GM12878 (cell line): ENCODE measurements around the gene ITGA7. TPM values are rescaled to one million over a fixed set of nuclear protein-coding genes. Genes with fewer than 3 reads are reported as not detected.

ENCODE experiments used
- CBX5 ChIP-seq: sonication (generic); IDR thresholded peaks from 2 replicates; pipeline ENCODE4 v1.6.1; 2016; ENCODE audit warnings: low read depth, moderate library complexity, mild to moderate bottlenecking, inconsistent platforms
- CHD4 ChIP-seq: fragments of 200-600 bp; sonication (generic); IDR thresholded peaks from 2 replicates; pipeline ENCODE4 v1.6.1; 2016; ENCODE audit warnings: mild to moderate bottlenecking
- ETV6 ChIP-seq, 2 experiments: fragments of 450-650 bp in 1 of 2; IDR thresholded peaks in 1 of 2; conservative IDR thresholded peaks in 1 of 2; 2 replicates each; pipeline ENCODE4 v1.6.1; 2014; ENCODE audit warnings: antibody characterized with exemption in 1 of 2, borderline replicate concordance in 1 of 2, low read depth in 1 of 2, mild to moderate bottlenecking in 1 of 2, moderate library complexity in 1 of 2
- HDAC2 ChIP-seq: fragments of 200-600 bp; sonication (generic); IDR thresholded peaks from 2 replicates; pipeline ENCODE4 v1.6.1; 2017
- MEF2B ChIP-seq: fragments of 450-650 bp; IDR thresholded peaks from 2 replicates; pipeline ENCODE4 v1.6.1; 2018; ENCODE audit warnings: mild to moderate bottlenecking, moderate library complexity; ENCODE audit not compliant: partially characterized antibody, poor library complexity, severe bottlenecking
- MTA2 ChIP-seq: fragments of 450-650 bp; IDR thresholded peaks from 2 replicates; pipeline ENCODE4 v1.6.1; 2016; ENCODE audit warnings: low read depth, mild to moderate bottlenecking, moderate library complexity
- NR2C2 ChIP-seq: IDR thresholded peaks from 2 replicates; pipeline ENCODE4 v1.6.1; 2011; ENCODE audit warnings: borderline replicate concordance, low read depth; ENCODE audit not compliant: control insufficient read depth, insufficient read length
- POLR2AphosphoS5 ChIP-seq: IDR thresholded peaks from 2 replicates; pipeline ENCODE4 v1.6.1; 2011; ENCODE audit warnings: mild to moderate bottlenecking, low read length, inconsistent platforms
- RBBP5 ChIP-seq: fragments of 200-600 bp; sonication (generic); conservative IDR thresholded peaks from 2 replicates; pipeline ENCODE4 v1.6.1; 2016
- RFX5 ChIP-seq: IDR thresholded peaks from 2 replicates; pipeline ENCODE4 v1.6.1; 2011; ENCODE audit warnings: low read depth, low read length, improper control_type of control experiment
- SP1 ChIP-seq: IDR thresholded peaks from one replicate; pipeline ENCODE4 v1.6.1; 2011; ENCODE audit warnings: low read depth, low read length
- SREBF1 ChIP-seq: IDR thresholded peaks from 2 replicates; pipeline ENCODE4 v1.6.1; 2012; ENCODE audit warnings: mild to moderate bottlenecking, low read length
- TARDBP ChIP-seq: IDR thresholded peaks from 2 replicates; pipeline ENCODE4 v1.6.1; 2016; ENCODE audit warnings: borderline replicate concordance
- ZNF384 ChIP-seq: IDR thresholded peaks from 2 replicates; pipeline ENCODE4 v1.6.1; 2012; ENCODE audit warnings: low read depth, mild to moderate bottlenecking, low read length, improper control_type of control experiment, borderline replicate concordance
- polyA plus RNA-seq, 11 experiments: library from polyadenylated mRNA; depleted of rRNA in 4 of 11; unstranded in 6 of 11; stranded (reverse) in 5 of 11; fragments of >200 nt; fragmentation: Nextera tagmentation in 4 of 11; fragmentation: Illumina TruSeq in 1 of 11; extraction: Ambion mirVana in 4 of 11; extraction: Trizol in 1 of 11; gene quantifications; 1 replicate in 1 of 11; 2 replicates in 10 of 11; pipeline versions ENCODE4 v1.2.1 to v1.2.3, GENCODE V29; 2011 to 2016; ENCODE audit warnings: inconsistent platforms in 2 of 11, missing spikeins in 2 of 11, low read depth in 1 of 11
- total RNA-seq, 4 experiments: library from RNA; depleted of rRNA in 3 of 4; stranded (reverse); fragments of >200 nt in 3 of 4; fragmentation: Illumina TruSeq in 1 of 4; extraction: Trizol in 1 of 4; gene quantifications; 2 replicates each; pipeline versions ENCODE4 v1.2.1 to v1.2.3, GENCODE V29; 2013 to 2021
- TF ChIP-seq, protein P1 (sequence below): fragments of 450-650 bp; IDR thresholded peaks from 2 replicates; pipeline ENCODE4 v1.6.1; 2017; ENCODE audit warnings: antibody characterized with exemption, mild to moderate bottlenecking, moderate library complexity
- TF ChIP-seq, protein P2 (sequence below): IDR thresholded peaks from 2 replicates; pipeline ENCODE4 v1.6.1; 2012; ENCODE audit warnings: low read length, inconsistent platforms
- TF ChIP-seq, protein P3 (sequence below): fragments of 450-650 bp; IDR thresholded peaks from 2 replicates; pipeline ENCODE4 v1.6.1; 2018; ENCODE audit warnings: borderline replicate concordance, mild to moderate bottlenecking; ENCODE audit not compliant: partially characterized antibody
- TF ChIP-seq, protein P4 (sequence below): fragments of 450-650 bp; IDR thresholded peaks from 2 replicates; pipeline ENCODE4 v1.6.1; 2018; ENCODE audit warnings: mild to moderate bottlenecking, low read depth, moderate library complexity; ENCODE audit not compliant: partially characterized antibody
- TF ChIP-seq, protein P5 (sequence below): IDR thresholded peaks from 2 replicates; pipeline ENCODE4 v1.6.1; 2012; ENCODE audit warnings: low read depth, low read length, improper control_type of control experiment

The ITGA7 gene
- total and polyA plus RNA-seq, 10 of the 15 experiments (the other 5 are each of a cell fraction or from before 2014, with no cell fraction given): 0.18 to 5.1 (median 1.5) TPM

DNA sequence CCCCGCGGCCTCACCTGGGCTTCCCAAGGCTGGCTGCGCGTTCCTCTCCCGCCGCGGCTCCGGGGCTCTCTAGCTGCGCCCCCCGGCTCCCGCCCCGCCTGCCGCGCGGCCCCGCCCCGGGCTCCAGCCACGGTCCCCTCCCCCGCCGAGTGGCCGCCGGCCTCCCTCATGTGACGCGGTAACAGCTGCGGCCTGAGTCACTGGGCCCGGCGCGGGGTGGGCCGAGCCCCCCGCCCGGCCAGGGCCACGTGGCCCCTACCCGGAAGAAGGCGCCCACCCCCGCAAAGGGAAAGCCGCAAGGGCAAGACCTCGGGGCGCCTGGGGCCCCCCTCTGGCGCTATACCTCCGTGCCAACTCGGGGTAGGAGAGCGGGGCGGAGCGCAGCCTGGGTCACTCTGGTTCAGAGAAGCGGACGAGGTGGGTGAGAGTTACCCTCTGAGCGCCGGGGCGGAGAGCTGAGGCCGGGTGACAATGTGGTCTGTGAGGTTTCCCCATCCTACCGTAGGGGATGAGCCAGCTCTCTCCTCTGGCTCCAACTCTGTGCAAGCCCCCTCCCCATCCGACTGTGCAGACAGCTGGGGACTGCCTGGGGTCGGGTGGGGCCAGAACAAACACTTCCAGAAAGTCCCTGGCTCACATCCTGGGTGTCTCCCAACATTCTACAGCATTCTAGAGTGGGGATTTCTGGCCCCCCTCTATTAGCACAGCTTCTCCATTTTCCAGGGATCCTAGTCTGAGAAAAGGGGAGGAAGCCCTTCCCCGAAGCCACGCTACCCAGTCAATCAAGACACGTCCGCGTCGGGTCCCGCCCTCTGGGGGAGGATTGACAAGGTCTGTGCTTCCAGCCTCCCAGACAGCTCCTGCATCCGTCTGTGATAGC lies 21.5 kb upstream of the ITGA7 start, which contains the start of gene CD63 (continued):
- TF ChIP-seq, protein P1, sequence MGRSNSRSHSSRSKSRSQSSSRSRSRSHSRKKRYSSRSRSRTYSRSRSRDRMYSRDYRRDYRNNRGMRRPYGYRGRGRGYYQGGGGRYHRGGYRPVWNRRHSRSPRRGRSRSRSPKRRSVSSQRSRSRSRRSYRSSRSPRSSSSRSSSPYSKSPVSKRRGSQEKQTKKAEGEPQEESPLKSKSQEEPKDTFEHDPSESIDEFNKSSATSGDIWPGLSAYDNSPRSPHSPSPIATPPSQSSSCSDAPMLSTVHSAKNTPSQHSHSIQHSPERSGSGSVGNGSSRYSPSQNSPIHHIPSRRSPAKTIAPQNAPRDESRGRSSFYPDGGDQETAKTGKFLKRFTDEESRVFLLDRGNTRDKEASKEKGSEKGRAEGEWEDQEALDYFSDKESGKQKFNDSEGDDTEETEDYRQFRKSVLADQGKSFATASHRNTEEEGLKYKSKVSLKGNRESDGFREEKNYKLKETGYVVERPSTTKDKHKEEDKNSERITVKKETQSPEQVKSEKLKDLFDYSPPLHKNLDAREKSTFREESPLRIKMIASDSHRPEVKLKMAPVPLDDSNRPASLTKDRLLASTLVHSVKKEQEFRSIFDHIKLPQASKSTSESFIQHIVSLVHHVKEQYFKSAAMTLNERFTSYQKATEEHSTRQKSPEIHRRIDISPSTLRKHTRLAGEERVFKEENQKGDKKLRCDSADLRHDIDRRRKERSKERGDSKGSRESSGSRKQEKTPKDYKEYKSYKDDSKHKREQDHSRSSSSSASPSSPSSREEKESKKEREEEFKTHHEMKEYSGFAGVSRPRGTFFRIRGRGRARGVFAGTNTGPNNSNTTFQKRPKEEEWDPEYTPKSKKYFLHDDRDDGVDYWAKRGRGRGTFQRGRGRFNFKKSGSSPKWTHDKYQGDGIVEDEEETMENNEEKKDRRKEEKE: no peak
- TF ChIP-seq RFX5: no peak
- TF ChIP-seq RBBP5: no peak
- peak; percentile 60; the same call in 1 of the 2 replicates for TF ChIP-seq MTA2
- no peak for TF ChIP-seq CHD4
- TF ChIP-seq, protein P2, sequence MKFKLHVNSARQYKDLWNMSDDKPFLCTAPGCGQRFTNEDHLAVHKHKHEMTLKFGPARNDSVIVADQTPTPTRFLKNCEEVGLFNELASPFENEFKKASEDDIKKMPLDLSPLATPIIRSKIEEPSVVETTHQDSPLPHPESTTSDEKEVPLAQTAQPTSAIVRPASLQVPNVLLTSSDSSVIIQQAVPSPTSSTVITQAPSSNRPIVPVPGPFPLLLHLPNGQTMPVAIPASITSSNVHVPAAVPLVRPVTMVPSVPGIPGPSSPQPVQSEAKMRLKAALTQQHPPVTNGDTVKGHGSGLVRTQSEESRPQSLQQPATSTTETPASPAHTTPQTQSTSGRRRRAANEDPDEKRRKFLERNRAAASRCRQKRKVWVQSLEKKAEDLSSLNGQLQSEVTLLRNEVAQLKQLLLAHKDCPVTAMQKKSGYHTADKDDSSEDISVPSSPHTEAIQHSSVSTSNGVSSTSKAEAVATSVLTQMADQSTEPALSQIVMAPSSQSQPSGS: no peak
- no peak for TF ChIP-seq CBX5
- peak; percentile 28 for TF ChIP-seq SP1
- TF ChIP-seq HDAC2: no peak
- TF ChIP-seq MEF2B: peak; percentile 65
- TF ChIP-seq POLR2AphosphoS5: peak; percentile 74
- no peak for TF ChIP-seq NR2C2
- TF ChIP-seq, protein P3, sequence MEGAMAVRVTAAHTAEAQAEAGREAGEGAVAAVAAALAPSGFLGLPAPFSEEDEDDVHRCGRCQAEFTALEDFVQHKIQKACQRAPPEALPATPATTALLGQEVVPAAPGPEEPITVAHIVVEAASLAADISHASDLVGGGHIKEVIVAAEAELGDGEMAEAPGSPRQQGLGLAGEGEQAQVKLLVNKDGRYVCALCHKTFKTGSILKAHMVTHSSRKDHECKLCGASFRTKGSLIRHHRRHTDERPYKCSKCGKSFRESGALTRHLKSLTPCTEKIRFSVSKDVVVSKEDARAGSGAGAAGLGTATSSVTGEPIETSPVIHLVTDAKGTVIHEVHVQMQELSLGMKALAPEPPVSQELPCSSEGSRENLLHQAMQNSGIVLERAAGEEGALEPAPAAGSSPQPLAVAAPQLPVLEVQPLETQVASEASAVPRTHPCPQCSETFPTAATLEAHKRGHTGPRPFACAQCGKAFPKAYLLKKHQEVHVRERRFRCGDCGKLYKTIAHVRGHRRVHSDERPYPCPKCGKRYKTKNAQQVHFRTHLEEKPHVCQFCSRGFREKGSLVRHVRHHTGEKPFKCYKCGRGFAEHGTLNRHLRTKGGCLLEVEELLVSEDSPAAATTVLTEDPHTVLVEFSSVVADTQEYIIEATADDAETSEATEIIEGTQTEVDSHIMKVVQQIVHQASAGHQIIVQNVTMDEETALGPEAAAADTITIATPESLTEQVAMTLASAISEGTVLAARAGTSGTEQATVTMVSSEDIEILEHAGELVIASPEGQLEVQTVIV: peak; percentile 57
- no peak for TF ChIP-seq ETV6 (conservative IDR thresholded peaks at IDR 0.05 in 1 of 2, IDR thresholded peaks at IDR 0.05 in 1 of 2; ENCODE audit: borderline replicate concordance in 1 of 2, low read depth in 1 of 2)
- no peak for TF ChIP-seq SREBF1
- TF ChIP-seq TARDBP: peak; percentile 57; the same call in 1 of the 2 replicates
- TF ChIP-seq, protein P4, sequence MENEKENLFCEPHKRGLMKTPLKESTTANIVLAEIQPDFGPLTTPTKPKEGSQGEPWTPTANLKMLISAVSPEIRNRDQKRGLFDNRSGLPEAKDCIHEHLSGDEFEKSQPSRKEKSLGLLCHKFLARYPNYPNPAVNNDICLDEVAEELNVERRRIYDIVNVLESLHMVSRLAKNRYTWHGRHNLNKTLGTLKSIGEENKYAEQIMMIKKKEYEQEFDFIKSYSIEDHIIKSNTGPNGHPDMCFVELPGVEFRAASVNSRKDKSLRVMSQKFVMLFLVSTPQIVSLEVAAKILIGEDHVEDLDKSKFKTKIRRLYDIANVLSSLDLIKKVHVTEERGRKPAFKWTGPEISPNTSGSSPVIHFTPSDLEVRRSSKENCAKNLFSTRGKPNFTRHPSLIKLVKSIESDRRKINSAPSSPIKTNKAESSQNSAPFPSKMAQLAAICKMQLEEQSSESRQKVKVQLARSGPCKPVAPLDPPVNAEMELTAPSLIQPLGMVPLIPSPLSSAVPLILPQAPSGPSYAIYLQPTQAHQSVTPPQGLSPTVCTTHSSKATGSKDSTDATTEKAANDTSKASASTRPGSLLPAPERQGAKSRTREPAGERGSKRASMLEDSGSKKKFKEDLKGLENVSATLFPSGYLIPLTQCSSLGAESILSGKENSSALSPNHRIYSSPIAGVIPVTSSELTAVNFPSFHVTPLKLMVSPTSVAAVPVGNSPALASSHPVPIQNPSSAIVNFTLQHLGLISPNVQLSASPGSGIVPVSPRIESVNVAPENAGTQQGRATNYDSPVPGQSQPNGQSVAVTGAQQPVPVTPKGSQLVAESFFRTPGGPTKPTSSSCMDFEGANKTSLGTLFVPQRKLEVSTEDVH: no peak
- TF ChIP-seq ZNF384: no peak
- TF ChIP-seq, protein P5, sequence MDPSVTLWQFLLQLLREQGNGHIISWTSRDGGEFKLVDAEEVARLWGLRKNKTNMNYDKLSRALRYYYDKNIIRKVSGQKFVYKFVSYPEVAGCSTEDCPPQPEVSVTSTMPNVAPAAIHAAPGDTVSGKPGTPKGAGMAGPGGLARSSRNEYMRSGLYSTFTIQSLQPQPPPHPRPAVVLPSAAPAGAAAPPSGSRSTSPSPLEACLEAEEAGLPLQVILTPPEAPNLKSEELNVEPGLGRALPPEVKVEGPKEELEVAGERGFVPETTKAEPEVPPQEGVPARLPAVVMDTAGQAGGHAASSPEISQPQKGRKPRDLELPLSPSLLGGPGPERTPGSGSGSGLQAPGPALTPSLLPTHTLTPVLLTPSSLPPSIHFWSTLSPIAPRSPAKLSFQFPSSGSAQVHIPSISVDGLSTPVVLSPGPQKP: no peak
